ENCODE results near the gene XKR7. TPM values are rescaled to one million over a fixed set of nuclear protein-coding genes. Genes with fewer than 3 reads are reported as not detected.

The XKR7 gene
- total and polyA plus RNA-seq, 4 donors = 0.02 to 0.12 (median 0.05) TPM

DNA sequence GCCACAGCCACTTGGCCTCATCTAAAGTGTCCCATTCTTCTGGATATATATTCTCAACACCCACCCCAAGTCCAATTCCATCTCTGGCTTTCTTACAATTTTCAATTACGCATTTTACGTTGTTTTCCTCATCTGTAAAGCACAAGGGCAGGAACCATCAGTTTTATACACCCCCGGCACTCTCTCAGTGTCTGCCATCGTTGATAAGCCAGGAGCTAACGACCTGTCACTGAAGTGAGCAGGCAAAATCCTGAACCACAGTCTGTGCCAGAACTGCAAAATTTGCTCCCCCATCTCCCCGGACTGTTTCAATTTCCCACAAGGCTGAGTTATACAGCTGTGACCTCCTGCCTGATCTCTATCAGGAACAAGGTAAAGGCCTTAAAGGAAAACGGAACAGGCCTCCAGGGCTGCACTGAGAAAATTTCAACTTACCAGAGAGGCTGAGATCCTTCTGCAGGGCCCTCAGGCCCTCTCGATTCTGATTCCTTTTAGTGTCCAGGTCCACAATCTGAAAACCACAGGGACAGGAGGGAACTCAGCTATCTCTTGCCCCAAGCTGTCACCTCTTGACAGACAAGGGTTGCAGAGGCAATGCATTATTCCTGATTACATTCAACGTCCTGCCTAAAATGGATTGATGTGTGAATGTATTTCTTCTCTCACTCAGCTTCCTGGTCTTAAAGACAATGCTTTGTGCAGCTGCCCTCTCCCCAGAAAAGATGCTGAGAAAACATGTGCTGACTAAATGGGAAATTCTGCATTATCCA lies 17.9 kb upstream of the XKR7 start:
- ATAC-seq (ENCODE audit: insufficient read depth, low FRiP score) = no peak
- WGBS, 2 donors = 73 to 86% methylated on average over 9 of the region's 9 CpGs
- H3K9me3 ChIP-seq (ENCODE audit: control insufficient read depth in 4 of 4, insufficient read depth in 3 of 4, low read length in 3 of 4) = peaks cover 0 to 6% (median under 1%) of the 10 kb centered on the region in 4 donors
- H3K36me3 ChIP-seq (ENCODE audit: control insufficient read depth in 4 of 4, insufficient read depth in 4 of 4, low read length in 4 of 4) = peaks cover 28 to 42% (median 37%) of the 10 kb centered on the region in 4 donors
- DNase-seq = no peak
- H3K27ac ChIP-seq (ENCODE audit: low read depth in 1 of 2, low read length in 1 of 2) = no peak overlapping the region
- TF ChIP-seq, protein P1, sequence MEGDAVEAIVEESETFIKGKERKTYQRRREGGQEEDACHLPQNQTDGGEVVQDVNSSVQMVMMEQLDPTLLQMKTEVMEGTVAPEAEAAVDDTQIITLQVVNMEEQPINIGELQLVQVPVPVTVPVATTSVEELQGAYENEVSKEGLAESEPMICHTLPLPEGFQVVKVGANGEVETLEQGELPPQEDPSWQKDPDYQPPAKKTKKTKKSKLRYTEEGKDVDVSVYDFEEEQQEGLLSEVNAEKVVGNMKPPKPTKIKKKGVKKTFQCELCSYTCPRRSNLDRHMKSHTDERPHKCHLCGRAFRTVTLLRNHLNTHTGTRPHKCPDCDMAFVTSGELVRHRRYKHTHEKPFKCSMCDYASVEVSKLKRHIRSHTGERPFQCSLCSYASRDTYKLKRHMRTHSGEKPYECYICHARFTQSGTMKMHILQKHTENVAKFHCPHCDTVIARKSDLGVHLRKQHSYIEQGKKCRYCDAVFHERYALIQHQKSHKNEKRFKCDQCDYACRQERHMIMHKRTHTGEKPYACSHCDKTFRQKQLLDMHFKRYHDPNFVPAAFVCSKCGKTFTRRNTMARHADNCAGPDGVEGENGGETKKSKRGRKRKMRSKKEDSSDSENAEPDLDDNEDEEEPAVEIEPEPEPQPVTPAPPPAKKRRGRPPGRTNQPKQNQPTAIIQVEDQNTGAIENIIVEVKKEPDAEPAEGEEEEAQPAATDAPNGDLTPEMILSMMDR (IDR thresholded peaks at IDR 0.05; ENCODE audit: control extremely low read depth, extremely low read depth) = no peak
- H3K4me3 ChIP-seq = no peak overlapping the region
- peaks cover 6 to 22% (median 12%) of the 10 kb centered on the region in 5 donors for H3K4me1 ChIP-seq (ENCODE audit: control insufficient read depth in 5 of 5, insufficient read depth in 5 of 5, low read length in 5 of 5)
- H3K9ac ChIP-seq (ENCODE audit: insufficient read depth in 1 of 2, low read length in 2 of 2) = no peak overlapping the region
- no peaks in the 10 kb centered on the region for H3K27me3 ChIP-seq (ENCODE audit: control insufficient read depth in 3 of 3, insufficient read depth in 3 of 3, low read length in 2 of 3)

DNA sequence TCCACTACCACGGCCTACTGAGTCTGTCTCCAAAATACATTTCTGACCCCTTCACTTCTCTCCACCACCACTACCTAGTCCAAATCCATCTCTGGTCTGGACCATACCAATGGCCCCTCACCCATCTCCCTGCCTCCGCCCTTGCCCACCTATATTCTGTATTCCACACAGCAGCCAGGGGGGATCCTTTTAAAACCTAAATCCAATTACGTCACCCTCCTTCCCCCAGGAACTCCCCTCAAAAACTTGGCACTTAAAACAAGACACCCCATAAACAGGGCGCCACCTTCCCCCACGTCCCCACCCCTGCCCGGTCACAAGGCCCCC lies 16.8 kb upstream of the XKR7 start:
- peak overlapping the region; percentile 43 to 72 for H3K27ac ChIP-seq (ENCODE audit: low read depth in 1 of 2, low read length in 1 of 2)
- H3K4me1 ChIP-seq (ENCODE audit: control insufficient read depth in 5 of 5, insufficient read depth in 5 of 5, low read length in 5 of 5) = peaks cover 6 to 16% (median 12%) of the 10 kb centered on the region in 5 donors
- H3K9ac ChIP-seq (ENCODE audit: insufficient read depth in 1 of 2, low read length in 2 of 2) = peak overlapping the region; percentile 94 to 98
- H3K27me3 ChIP-seq (ENCODE audit: control insufficient read depth in 3 of 3, insufficient read depth in 3 of 3, low read length in 2 of 3) = no peaks in the 10 kb centered on the region
- no peak for ATAC-seq (ENCODE audit: insufficient read depth, low FRiP score)
- TF ChIP-seq, protein P1 (IDR thresholded peaks at IDR 0.05; ENCODE audit: control extremely low read depth, extremely low read depth) = no peak
- peaks cover 18 to 36% (median 32%) of the 10 kb centered on the region in 4 donors for H3K36me3 ChIP-seq (ENCODE audit: control insufficient read depth in 4 of 4, insufficient read depth in 4 of 4, low read length in 4 of 4)
- peak overlapping the region; percentile 96 for H3K4me3 ChIP-seq
- WGBS, 2 donors = 4 to 8% methylated on average over 6 of the region's 6 CpGs
- DNase-seq = no peak
- H3K9me3 ChIP-seq (ENCODE audit: control insufficient read depth in 4 of 4, insufficient read depth in 3 of 4, low read length in 3 of 4) = peaks cover 0 to 6% (median under 1%) of the 10 kb centered on the region in 4 donors

DNA sequence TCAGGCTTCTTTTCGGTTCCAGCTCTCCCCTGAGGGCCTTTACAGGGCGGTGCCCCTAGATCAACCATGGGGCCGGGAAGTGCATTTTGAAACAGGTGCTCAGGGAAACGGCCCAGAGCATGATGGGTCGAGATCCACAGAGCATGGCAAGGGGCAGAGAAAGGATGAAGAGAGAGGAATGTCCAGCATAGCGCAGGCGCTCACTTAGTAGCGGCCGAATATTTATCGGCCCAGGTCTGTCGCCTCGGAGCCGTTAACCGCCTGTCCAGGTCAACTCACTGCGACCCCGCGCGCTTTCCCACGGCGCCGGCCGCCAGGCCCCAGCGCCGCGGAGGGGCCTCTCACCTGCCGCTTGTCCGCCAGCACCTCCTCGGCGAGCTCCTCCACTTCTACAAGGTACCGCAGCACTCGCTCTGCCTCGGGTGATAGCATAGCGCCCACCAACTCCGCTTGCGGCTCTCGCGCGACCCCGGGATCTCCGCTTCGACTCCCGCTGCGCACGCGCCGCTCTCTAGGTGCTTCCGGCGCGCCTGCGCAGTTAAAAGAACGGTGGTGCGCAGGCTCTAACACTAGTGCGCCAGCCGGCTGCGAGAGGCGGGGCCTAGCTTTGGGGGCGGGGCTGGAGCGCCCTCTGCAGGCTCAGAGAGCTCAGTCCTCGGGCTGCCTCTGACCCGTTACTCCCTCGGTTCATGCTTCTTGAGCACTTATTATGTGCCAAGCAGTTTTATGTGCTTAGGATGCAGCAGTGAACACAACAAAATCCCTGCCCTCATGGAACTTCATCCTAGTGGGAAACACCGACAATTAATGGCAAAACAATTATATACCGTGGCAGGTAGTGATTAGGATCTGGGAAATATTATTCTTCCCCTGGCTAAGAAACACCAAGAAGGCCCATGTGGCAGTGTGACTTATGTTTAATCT lies 16.2 kb upstream of the XKR7 start, which contains the start of gene PDRG1:
Gene PDRG1, minus strand, starts transcription at position 517 of the 924 bp plus-strand sequence. Its CDS starts 85 bp downstream, at position 432.
- H3K9ac ChIP-seq (ENCODE audit: insufficient read depth in 1 of 2, low read length in 2 of 2) = peak within 1 kb of the TSS; percentile 94 to 98
- DNase-seq (peak; percentile 96 to 97 (median 96)), ATAC-seq (ENCODE audit: insufficient read depth, low FRiP score) (peak; percentile 98)
- no peaks in the 10 kb centered on the region for H3K27me3 ChIP-seq (ENCODE audit: control insufficient read depth in 3 of 3, insufficient read depth in 3 of 3, low read length in 2 of 3)
- peaks cover 0 to 6% (median under 1%) of the 10 kb centered on the region in 4 donors for H3K9me3 ChIP-seq (ENCODE audit: control insufficient read depth in 4 of 4, insufficient read depth in 3 of 4, low read length in 3 of 4)
- H3K4me3 ChIP-seq = peak within 1 kb of the TSS; percentile 96
- TF ChIP-seq, protein P1 (IDR thresholded peaks at IDR 0.05; ENCODE audit: control extremely low read depth, extremely low read depth) = peak; percentile 94
- H3K27ac ChIP-seq (ENCODE audit: low read depth in 1 of 2, low read length in 1 of 2) = peak within 1 kb of the TSS; percentile 72 to 82
- H3K36me3 ChIP-seq (ENCODE audit: control insufficient read depth in 4 of 4, insufficient read depth in 4 of 4, low read length in 4 of 4) = peaks cover 11 to 29% (median 26%) of the 10 kb centered on the region in 4 donors
- peaks cover 6 to 15% (median 12%) of the 10 kb centered on the region in 5 donors for H3K4me1 ChIP-seq (ENCODE audit: control insufficient read depth in 5 of 5, insufficient read depth in 5 of 5, low read length in 5 of 5)
- WGBS, 2 donors = 0% methylated on average over 56 to 63 of the region's 63 CpGs

Measured in lung (tissue), 12 donors.